Hindlimb muscle (tissue), 1 donor: ENCODE data around the gene NOC2L. TPM values are rescaled to one million over a fixed set of nuclear protein-coding genes. Genes with fewer than 3 reads are reported as not detected.

Experiments
- DNase-seq: peaks from one replicate; pipeline ENCODE4 v3.0.0-alpha.2; 2013
- polyA plus RNA-seq: library from polyadenylated mRNA; unstranded; fragments of 120-200 nt; gene quantifications from one replicate; pipeline ENCODE4 v1.2.1, GENCODE V29; 2013; ENCODE audit not compliant: insufficient read length

The NOC2L gene
- polyA plus RNA-seq, 1 donor = 48.2 TPM

GRCh38 chr1:974293-974640, 15.2 kb upstream of the NOC2L start:
- DNase-seq = no peak

- no peak for DNase-seq
Measured at GRCh38 chr1:973459-974292, 14.6 kb upstream of the NOC2L start.

- no peak for DNase-seq
Measured at GRCh38 chr1:972726-973458, 13.8 kb upstream of the NOC2L start.

- DNase-seq = no peak
Measured at GRCh38 chr1:971751-972506, 12.9 kb upstream of the NOC2L start.

GRCh38 chr1:970973-971730, 12.1 kb upstream of the NOC2L start:
- DNase-seq = no peak

- no peak for DNase-seq
Measured at GRCh38 chr1:970242-970972, 11.4 kb upstream of the NOC2L start.

GRCh38 chr1:969260-969855, 10.3 kb upstream of the NOC2L start:
- no peak for DNase-seq

- DNase-seq = no peak
Measured at GRCh38 chr1:967466-968343, 8.6 kb upstream of the NOC2L start.

GRCh38 chr1:966704-967300, 7.7 kb upstream of the NOC2L start:
- no peak for DNase-seq

GRCh38 chr1:966135-966703, 7.2 kb upstream of the NOC2L start, which contains the start of gene PLEKHN1:
PLEKHN1 (plus strand) TSS chr1:966482; CDS start chr1:966532, 50 bp downstream.
- no peak for DNase-seq

- DNase-seq = no peak
Measured at GRCh38 chr1:965526-966134, 6.6 kb upstream of the NOC2L start.

GRCh38 chr1:964691-965525, 5.9 kb upstream of the NOC2L start:
- DNase-seq = no peak

- no peak for DNase-seq
Measured at GRCh38 chr1:963746-964525, 4.9 kb upstream of the NOC2L start.

GRCh38 chr1:963301-963651, 4.2 kb upstream of the NOC2L start:
- no peak for DNase-seq

GRCh38 chr1:962381-963300, 3.6 kb upstream of the NOC2L start:
- no peak for DNase-seq

- DNase-seq = no peak
Measured at GRCh38 chr1:961132-961669, 2.1 kb upstream of the NOC2L start.
